Type B pancreatic cell (in vitro differentiated cells): ENCODE results near the gene VSTM2B. TPM values are rescaled to one million over a fixed set of nuclear protein-coding genes. Genes with fewer than 3 reads are reported as not detected.

Experiments
- DNase-seq: peaks from one replicate; pipeline ENCODE4 v3.0.0; 2021; ENCODE audit warnings: mixed read lengths; ENCODE audit not compliant: unreplicated experiment; ENCODE audit errors: extremely low spot score
- H3K27ac Mint-ChIP-seq: 2 replicates; pipeline ENCODE4 v1.8.0; 2021; ENCODE audit warnings: mild to moderate bottlenecking, mixed read lengths
- H3K27me3 Mint-ChIP-seq: 2 replicates; pipeline ENCODE4 v1.8.0; 2021; ENCODE audit warnings: mixed read lengths
- H3K36me3 Mint-ChIP-seq: 2 replicates; pipeline ENCODE4 v1.8.0; 2021; ENCODE audit warnings: mixed read lengths
- H3K4me1 Mint-ChIP-seq: one replicate; pipeline ENCODE4 v1.8.0; 2021; ENCODE audit warnings: mixed read lengths; ENCODE audit not compliant: unreplicated experiment
- H3K4me3 Mint-ChIP-seq: 2 replicates; pipeline ENCODE4 v1.8.0; 2021; ENCODE audit warnings: mild to moderate bottlenecking, mixed read lengths
- H3K9me3 Mint-ChIP-seq: 2 replicates; pipeline ENCODE4 v1.8.0; 2021; ENCODE audit warnings: mixed read lengths
- total RNA-seq: library from RNA; stranded (reverse); gene quantifications from 2 replicates; pipeline ENCODE4 v1.2.1, GENCODE V29; 2021; ENCODE audit warnings: low replicate concordance
- TF ChIP-seq, protein P1 (sequence below): fragments of 200-600 bp; sonication (generic); conservative IDR thresholded peaks from 2 replicates; pipeline ENCODE4 v1.5.0; 2021; ENCODE audit warnings: antibody characterized with exemption, mild to moderate bottlenecking

The VSTM2B gene
- total RNA-seq, 1 donor from 2014 or later: 0.68 TPM

DNA sequence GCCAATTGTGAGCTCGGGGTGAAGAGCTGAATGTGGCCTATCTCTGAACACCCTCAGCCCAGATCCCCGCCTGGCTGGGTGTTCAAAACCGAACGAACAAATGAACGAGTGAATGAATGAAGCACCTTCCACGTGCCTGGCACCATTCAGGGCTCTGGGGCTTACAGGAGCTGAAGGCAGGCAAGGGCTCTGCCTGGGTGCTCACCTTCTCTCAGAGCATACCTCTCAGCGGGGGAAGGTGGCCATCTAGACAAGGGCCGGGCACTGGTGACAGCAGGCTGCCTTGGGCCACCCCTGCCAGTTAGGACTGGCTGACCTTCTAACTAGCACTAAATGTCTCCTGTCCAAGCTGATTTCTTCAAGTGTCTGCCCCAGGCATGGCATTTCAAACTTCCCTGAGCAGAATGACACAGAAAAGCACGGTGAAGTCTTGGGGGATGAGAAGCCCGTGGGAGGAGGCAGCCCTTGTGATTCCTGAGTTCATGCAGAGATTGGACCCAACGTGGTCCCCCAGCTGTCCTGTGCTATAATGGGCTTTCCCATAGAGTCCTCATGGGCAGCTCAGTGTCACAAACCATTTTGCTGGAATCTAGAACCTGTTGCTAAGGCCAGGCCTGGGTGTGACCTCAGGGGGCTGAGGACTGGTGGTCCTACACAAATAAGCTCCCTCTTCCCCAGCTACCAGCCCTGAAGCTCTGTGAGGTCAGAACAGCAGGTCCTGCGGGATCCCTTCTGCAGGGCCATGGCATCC, 27.9 kb upstream of the VSTM2B start:
- TF ChIP-seq, protein P1, sequence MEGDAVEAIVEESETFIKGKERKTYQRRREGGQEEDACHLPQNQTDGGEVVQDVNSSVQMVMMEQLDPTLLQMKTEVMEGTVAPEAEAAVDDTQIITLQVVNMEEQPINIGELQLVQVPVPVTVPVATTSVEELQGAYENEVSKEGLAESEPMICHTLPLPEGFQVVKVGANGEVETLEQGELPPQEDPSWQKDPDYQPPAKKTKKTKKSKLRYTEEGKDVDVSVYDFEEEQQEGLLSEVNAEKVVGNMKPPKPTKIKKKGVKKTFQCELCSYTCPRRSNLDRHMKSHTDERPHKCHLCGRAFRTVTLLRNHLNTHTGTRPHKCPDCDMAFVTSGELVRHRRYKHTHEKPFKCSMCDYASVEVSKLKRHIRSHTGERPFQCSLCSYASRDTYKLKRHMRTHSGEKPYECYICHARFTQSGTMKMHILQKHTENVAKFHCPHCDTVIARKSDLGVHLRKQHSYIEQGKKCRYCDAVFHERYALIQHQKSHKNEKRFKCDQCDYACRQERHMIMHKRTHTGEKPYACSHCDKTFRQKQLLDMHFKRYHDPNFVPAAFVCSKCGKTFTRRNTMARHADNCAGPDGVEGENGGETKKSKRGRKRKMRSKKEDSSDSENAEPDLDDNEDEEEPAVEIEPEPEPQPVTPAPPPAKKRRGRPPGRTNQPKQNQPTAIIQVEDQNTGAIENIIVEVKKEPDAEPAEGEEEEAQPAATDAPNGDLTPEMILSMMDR: no peak
- H3K9me3 Mint-ChIP-seq: no peaks in the 10 kb centered on the region

DNA sequence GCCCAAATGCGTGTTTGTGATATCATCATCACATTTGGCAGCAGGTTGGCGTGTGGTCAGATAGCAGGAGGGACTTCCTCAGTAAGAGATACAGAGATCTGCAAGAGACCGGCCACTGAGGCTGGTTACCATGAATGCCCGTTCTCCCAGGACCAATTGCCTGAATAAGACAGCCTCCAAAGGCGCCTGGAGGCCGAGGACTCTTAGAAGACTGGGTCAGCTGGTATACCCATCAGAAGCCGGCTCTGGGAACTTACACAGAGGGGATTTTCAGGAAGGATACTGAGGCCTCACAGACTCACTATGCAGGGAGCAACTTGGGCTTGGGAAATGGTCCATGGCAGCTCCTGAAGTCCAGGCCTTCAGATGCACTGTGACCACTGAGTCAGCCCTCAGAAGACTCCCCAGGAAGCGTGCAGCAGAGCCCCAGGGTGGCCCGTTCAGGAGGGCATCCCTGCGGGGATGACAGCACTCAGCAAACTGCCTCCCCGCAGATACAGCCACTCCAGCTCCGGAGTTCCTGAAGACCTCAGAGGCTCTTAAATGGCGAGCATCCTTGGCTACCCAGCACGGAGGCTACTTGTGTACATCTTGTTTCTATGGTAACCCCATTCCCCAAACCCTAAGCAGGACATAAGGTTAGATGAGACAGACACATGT, 26.4 kb upstream of the VSTM2B start:
- Mint-ChIP-seq H3K27me3 (peaks cover 5% of the 10 kb centered on the region), H3K27ac (no peak overlapping the region), H3K36me3 (no peaks in the 10 kb centered on the region), H3K4me1 (no peaks in the 10 kb centered on the region), H3K4me3 (no peak overlapping the region), H3K9me3 (no peaks in the 10 kb centered on the region)
- no peak for DNase-seq
- TF ChIP-seq, protein P1: no peak

More for the DNA sequence above, 27.9 kb upstream of the VSTM2B start:
- no peak overlapping the region for H3K4me3 Mint-ChIP-seq
- H3K36me3 Mint-ChIP-seq: no peaks in the 10 kb centered on the region
- DNase-seq: no peak
- H3K4me1 Mint-ChIP-seq: peaks cover 6% of the 10 kb centered on the region
- peaks cover 14% of the 10 kb centered on the region for H3K27me3 Mint-ChIP-seq
- no peak overlapping the region for H3K27ac Mint-ChIP-seq

DNA sequence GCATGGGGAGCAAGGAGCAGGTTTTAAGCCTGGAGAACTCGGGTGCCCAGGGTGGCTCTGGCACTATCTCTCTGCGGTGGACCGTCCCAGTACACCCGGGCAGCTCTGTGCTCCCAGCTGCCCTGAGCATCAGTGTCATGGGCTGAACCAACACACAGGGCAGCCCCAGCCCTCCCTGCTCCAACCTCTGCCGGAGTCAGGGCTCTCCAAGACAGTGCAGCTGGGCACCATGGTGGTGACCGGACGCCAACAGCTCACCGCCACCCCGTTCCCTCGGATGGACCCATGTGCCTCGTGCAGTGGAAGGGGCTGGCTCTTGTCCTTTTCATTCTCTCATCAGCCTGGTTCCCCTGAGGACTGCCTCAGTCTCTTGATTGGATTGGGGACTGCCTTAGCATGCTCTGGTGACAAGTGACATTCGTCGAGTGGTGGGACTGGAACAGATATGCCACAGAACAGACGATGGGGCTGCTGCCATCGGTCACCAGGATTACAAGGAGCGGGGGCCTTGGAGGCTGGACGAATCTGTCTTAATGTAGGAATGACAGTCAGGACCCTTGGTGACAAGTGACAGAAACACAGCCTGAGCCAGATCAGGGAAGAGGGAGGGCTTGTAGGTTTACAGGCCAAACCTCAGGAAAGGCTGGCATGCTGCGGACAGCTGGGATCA, 25.7 kb upstream of the VSTM2B start:
- peaks cover 5% of the 10 kb centered on the region for H3K27me3 Mint-ChIP-seq
- H3K4me3 Mint-ChIP-seq: no peak overlapping the region

DNA sequence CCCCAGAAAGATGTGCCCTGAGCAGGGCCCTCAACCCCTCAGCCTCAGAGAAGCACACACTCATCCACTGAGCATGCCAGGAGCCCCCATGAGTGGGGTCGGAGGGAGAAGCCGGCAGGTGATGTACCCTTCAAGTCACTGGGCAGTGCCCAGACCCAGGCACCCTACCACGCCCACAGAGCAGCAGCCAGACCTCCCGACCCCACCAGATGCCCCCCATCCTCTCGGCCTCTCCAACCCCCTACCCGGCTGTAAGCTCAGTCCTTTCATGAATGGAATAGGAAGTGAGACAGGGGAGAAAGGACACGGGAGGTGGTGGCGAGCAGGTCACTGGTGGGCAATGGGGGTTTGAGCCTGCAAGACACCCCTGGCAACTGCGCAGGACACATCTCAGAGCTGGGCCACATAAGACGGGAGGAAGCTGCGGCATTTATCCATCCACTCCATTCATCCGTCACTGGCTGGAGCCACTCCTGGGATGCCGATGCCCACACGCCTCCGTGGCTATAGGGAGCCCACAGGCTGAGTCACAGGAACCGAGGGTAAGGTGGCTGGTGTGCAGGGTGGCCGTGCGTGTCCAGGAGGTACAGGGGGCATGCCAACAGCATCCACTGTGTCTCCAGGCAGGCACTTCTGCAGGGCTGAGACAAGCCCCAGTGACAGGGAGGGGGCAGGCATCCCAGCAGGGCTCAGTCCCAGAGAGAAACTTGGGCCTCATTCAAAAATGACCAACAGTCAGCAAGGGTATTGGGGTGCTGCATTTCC, 23.8 kb upstream of the VSTM2B start:
- DNase-seq: no peak
- Mint-ChIP-seq H3K27me3 (peaks cover 5% of the 10 kb centered on the region), H3K4me3 (no peak overlapping the region), H3K9me3 (no peaks in the 10 kb centered on the region), H3K36me3 (no peaks in the 10 kb centered on the region), H3K27ac (no peak overlapping the region), H3K4me1 (no peaks in the 10 kb centered on the region)
- TF ChIP-seq, protein P1: no peak

More for the DNA sequence above, 25.7 kb upstream of the VSTM2B start:
- Mint-ChIP-seq H3K4me1 (no peaks in the 10 kb centered on the region), H3K36me3 (no peaks in the 10 kb centered on the region), H3K9me3 (no peaks in the 10 kb centered on the region), H3K27ac (no peak overlapping the region)
- DNase-seq: no peak
- TF ChIP-seq, protein P1: no peak

DNA sequence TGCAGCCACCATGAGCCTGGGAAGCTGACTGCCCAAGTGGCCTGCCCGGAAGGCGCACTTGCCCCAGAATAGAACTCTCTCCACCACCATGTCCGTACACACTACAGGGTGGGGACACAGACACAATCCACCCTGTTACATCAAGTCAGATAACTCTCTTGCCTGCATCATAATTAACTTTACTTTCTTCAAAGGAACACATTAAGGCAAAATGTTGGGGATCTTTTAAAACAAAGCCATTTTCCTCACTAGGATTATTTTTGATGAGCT, 23.3 kb upstream of the VSTM2B start:
- no peaks in the 10 kb centered on the region for H3K9me3 Mint-ChIP-seq
- peaks cover 5% of the 10 kb centered on the region for H3K27me3 Mint-ChIP-seq
- DNase-seq: no peak
- H3K4me1 Mint-ChIP-seq: no peaks in the 10 kb centered on the region
- TF ChIP-seq, protein P1: no peak
- no peak overlapping the region for H3K27ac Mint-ChIP-seq
- H3K36me3 Mint-ChIP-seq: no peaks in the 10 kb centered on the region
- no peak overlapping the region for H3K4me3 Mint-ChIP-seq
